ENCODE measurements around the gene AGTRAP. TPM values are rescaled to one million over a fixed set of nuclear protein-coding genes. Genes with fewer than 3 reads are reported as not detected.

AGTRAP gene
- total RNA-seq, 2 experiments from 2014 or later = 21.3 to 21.8 TPM

DNA sequence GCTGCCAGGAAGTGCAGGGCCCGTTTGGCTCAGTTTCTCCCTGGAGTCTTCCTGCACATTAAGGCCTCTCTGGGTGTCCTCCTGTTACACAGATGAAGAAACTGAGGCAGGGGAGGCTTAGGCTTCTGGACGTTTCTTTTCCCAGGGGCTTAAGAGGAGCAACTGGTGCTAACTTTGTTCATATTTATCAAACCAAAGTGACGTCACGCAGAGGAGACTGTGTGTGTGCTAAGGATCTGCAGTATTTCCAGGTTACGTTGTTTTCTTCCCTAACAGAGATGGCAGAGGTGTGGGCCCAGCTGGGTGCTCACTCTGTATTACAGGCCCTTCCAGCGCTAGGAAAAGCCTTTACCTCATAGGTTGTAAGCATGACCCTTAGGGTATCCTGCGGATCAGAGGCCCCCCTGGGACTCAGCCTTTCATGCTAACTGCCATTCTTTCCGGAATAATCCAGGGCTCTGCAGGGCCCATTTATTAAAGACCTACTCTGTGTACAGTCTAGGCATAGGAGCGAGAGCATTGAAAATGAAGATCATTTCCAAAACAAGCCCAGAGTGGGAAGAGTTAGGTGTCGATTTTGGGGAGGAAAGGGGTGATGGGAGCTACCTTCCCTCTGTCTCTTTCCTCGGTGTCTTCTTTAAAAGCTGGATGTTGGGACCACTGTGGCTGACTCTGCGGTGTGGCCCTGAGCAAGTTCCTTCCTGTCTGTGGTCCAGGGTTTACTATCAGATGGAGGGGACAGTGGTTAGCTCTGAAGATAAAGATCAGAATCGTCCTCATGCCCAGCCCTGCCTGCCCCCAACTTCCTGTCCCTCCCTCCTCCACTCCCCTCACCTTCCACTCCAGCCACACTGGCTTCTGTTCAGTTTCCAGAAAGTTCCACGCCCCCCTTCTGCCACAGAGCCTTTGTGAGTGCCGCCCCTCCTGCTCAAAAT, 4.6 kb downstream of the AGTRAP start:
- Mint-ChIP-seq H3K36me3 (ENCODE audit: low read depth) (peaks cover 5% of the 10 kb centered on the region), H3K4me3 (peak overlapping the region; percentile 51), H3K27ac (peak overlapping the region; percentile 24), H3K27me3 (no peaks in the 10 kb centered on the region), H3K4me1 (ENCODE audit: low read depth) (peaks cover 68% of the 10 kb centered on the region), H3K9me3 (no peaks in the 10 kb centered on the region)
- ATAC-seq (ENCODE audit: poor library complexity) (no peak), DNase-seq (peak in 5 of 14 experiments; percentile 15 to 63 (median 39))
- H3K27me3 ChIP-seq (ENCODE audit: control insufficient read depth in 1 of 2, insufficient read depth in 2 of 2, low read length in 2 of 2) = no peaks in the 10 kb centered on the region
- H3K9me3 ChIP-seq (ENCODE audit: control insufficient read depth in 1 of 2, insufficient read depth in 1 of 2, low read length in 2 of 2) = no peaks in the 10 kb centered on the region
- H3K4me3 ChIP-seq (ENCODE audit: low read length) = peak overlapping the region; percentile 1
- CTCF ChIA-PET = interaction anchor here (1.3 to 1.7 kb wide), 2 partner anchors 21 kb away, joined by 5 read pairs; no protein-coding TSS in a partner anchor
- intact Hi-C loops (cut with DNase I, micrococcal nuclease) = no loop called here
- H3K27ac ChIP-seq (ENCODE audit: low read depth in 1 of 2, low read length in 2 of 2) = no peak overlapping the region
- H3K36me3 ChIP-seq (ENCODE audit: insufficient read depth, low read length) = peaks cover 5% of the 10 kb centered on the region
- POLR2A ChIA-PET = interaction anchor here (0.7 to 2.0 kb wide), 6 partner anchors 10 to 728 kb away, joined by 3 to 9 read pairs (median 4); partner anchors contain the start of genes FBXO6 and TARDBP
- no peak for TF ChIP-seq CTCF (IDR thresholded peaks at IDR 0.05)
- H3K4me1 ChIP-seq (ENCODE audit: insufficient read depth, low read length) = peaks cover 72% of the 10 kb centered on the region

- no peak overlapping the region for H3K4me3 Mint-ChIP-seq
- ATAC-seq (ENCODE audit: poor library complexity) = no peak
- Histone ChIP-seq H3K4me1 (ENCODE audit: insufficient read depth, low read length) (peaks cover 64% of the 10 kb centered on the region), H3K9me3 (ENCODE audit: control insufficient read depth in 1 of 2, insufficient read depth in 1 of 2, low read length in 2 of 2) (no peaks in the 10 kb centered on the region), H3K27me3 (ENCODE audit: control insufficient read depth in 1 of 2, insufficient read depth in 2 of 2, low read length in 2 of 2) (no peaks in the 10 kb centered on the region), H3K4me3 (ENCODE audit: low read length) (no peak overlapping the region), H3K27ac (ENCODE audit: low read depth in 1 of 2, low read length in 2 of 2) (no peak overlapping the region), H3K36me3 (ENCODE audit: insufficient read depth, low read length) (peaks cover 14% of the 10 kb centered on the region)
- ChIA-PET CTCF (interaction anchor here (0.5 to 1.7 kb wide), 2 partner anchors 22 to 515 kb away, joined by 3 to 5 read pairs; no protein-coding TSS in a partner anchor), POLR2A (interaction anchor here (1.1 to 2.0 kb wide), 4 partner anchors 11 to 96 kb away, joined by 3 to 9 read pairs (median 6); partner anchors contain the start of gene FBXO6)
- intact Hi-C loops (cut with DNase I, micrococcal nuclease) = no loop called here
- no peak for DNase-seq
- TF ChIP-seq CTCF (IDR thresholded peaks at IDR 0.05) = no peak
- H3K36me3 Mint-ChIP-seq (ENCODE audit: low read depth) = peaks cover 14% of the 10 kb centered on the region
- no peaks in the 10 kb centered on the region for H3K27me3 Mint-ChIP-seq
- H3K4me1 Mint-ChIP-seq (ENCODE audit: low read depth) = peaks cover 66% of the 10 kb centered on the region
- peak overlapping the region; percentile 24 for H3K27ac Mint-ChIP-seq
- H3K9me3 Mint-ChIP-seq = no peaks in the 10 kb centered on the region
These were observed 5.5 kb downstream of the AGTRAP start for GRCh38 chr1:11741482-11741881.

DNA sequence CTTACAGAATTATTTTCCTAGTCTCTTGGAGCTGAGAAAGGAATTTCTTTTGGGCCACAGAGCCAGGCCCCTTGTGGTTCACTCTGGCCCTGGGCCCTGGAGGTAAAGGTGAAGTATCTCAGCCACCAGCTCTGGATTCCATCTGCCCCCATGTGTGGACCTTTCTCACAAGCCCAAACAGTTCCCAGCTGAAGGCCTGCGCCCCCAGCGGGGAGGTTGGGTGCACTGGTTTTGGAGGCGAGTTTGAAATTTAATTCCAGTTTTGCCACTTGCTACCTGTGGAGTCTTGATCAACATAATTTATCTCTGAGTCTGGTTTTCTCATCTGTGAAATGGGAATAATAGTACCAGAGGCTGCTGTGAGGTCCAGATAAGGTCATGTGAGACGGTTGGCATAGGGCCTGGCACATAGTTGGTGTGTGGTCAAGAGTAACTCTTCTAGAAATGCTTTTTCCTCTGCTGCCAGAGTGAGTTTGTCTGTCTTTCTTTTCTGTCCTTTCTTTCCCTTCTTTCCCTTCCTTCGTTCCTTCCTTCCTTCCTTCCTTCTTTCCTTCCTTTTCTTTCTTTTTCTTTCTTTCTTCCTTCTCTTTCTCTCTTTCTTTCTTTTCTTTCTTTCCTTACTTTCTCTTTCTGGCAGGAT, 6.1 kb downstream of the AGTRAP start:
- ChIA-PET POLR2A (interaction anchor here (0.7 to 2.0 kb wide), 2 partner anchors 12 to 396 kb away, joined by 3 to 7 read pairs; no protein-coding TSS in a partner anchor), CTCF (interaction anchor here (1.7 kb wide), 1 partner anchor 22 kb away, joined by 5 read pairs; no protein-coding TSS in a partner anchor)
- DNase-seq = no peak
- no peaks in the 10 kb centered on the region for H3K9me3 ChIP-seq (ENCODE audit: control insufficient read depth in 1 of 2, insufficient read depth in 1 of 2, low read length in 2 of 2)
- intact Hi-C loops (cut with DNase I, micrococcal nuclease) = no loop called here
- Mint-ChIP-seq H3K27ac (no peak overlapping the region), H3K36me3 (ENCODE audit: low read depth) (peaks cover 20% of the 10 kb centered on the region), H3K4me3 (peak overlapping the region; percentile 61), H3K27me3 (no peaks in the 10 kb centered on the region), H3K4me1 (ENCODE audit: low read depth) (peaks cover 60% of the 10 kb centered on the region), H3K9me3 (no peaks in the 10 kb centered on the region)
- H3K27ac ChIP-seq (ENCODE audit: low read depth in 1 of 2, low read length in 2 of 2) = no peak overlapping the region
- peaks cover 20% of the 10 kb centered on the region for H3K36me3 ChIP-seq (ENCODE audit: insufficient read depth, low read length)
- TF ChIP-seq CTCF (IDR thresholded peaks at IDR 0.05) = no peak
- H3K4me1 ChIP-seq (ENCODE audit: insufficient read depth, low read length) = peaks cover 58% of the 10 kb centered on the region
- no peak for ATAC-seq (ENCODE audit: poor library complexity)
- H3K27me3 ChIP-seq (ENCODE audit: control insufficient read depth in 1 of 2, insufficient read depth in 2 of 2, low read length in 2 of 2) = no peaks in the 10 kb centered on the region
- no peak overlapping the region for H3K4me3 ChIP-seq (ENCODE audit: low read length)

Measured in CD4-positive, alpha-beta T cell (primary cell).